Testis (tissue), 3 donors: ENCODE measurements around the gene BAIAP2. TPM values are rescaled to one million over a fixed set of nuclear protein-coding genes. Genes with fewer than 3 reads are reported as not detected.

Experiments used
- DNase-seq: peaks from one replicate; pipeline ENCODE4 v3.0.0-alpha.2; 2019
- H3K27ac ChIP-seq, 2 donors: fragments of 200-600 bp; sonication (generic); one replicate each; pipeline ENCODE4 v1.5.1; 2019
- H3K27me3 ChIP-seq: fragments of 200-600 bp; sonication (generic); one replicate; pipeline ENCODE4 v1.5.1; 2019
- H3K36me3 ChIP-seq: fragments of 200-600 bp; sonication (generic); one replicate; pipeline ENCODE4 v1.5.1; 2017; ENCODE audit warnings: low read depth; ENCODE audit errors: missing control alignments
- H3K4me1 ChIP-seq: fragments of 200-600 bp; sonication (generic); one replicate; pipeline ENCODE4 v1.5.1; 2019
- H3K4me3 ChIP-seq, 2 donors: fragments of 200-600 bp; sonication (generic); one replicate each; pipeline ENCODE4 v1.5.1; 2017 to 2019
- H3K9me3 ChIP-seq: fragments of 200-600 bp; sonication (generic); one replicate; pipeline ENCODE4 v1.5.1; 2017
- POLR2A ChIP-seq: fragments of 450-650 bp; IDR thresholded peaks from one replicate; pipeline ENCODE4 v1.6.1; 2017; ENCODE audit warnings: antibody characterized with exemption, mild to moderate bottlenecking, moderate library complexity
- WGBS, 2 donors: methylation state at CpG; one replicate each; pipeline ENCODE4 v1.1.5; 2018; 5-methylcytosine and 5-hydroxymethylcytosine counted together
- intact Hi-C: fragments of 100-400 bp; cut with DNase I; formaldehyde crosslinking; loops from one replicate; pipeline ENCODE4 v1.15.1; 2023; ENCODE audit warnings: low total_unique reads
- polyA plus RNA-seq: library from polyadenylated mRNA; stranded (reverse); fragments of 350-450 nt; fragmentation: Illumina TruSeq; extraction: RNeasy Lipid Tissue Mini Kit (QIAGEN cat#74804); gene quantifications from one replicate; pipeline ENCODE4 v1.2.3, GENCODE V29; 2014; ENCODE audit warnings: low read depth, low replicate concordance; ENCODE audit not compliant: insufficient read depth
- total RNA-seq, 2 donors: library from RNA; depleted of rRNA; stranded (reverse); fragments of >200 nt; gene quantifications; one replicate each; pipeline ENCODE4 v1.2.3, GENCODE V29; 2016
- TF ChIP-seq, protein P1 (sequence below), 3 experiments: fragments of 450-650 bp in 2 of 3; fragments of 200-600 bp in 1 of 3; sonication (generic) in 1 of 3; IDR thresholded peaks; one replicate each; pipeline ENCODE4 v1.5.1; 2016 to 2019; ENCODE audit warnings: antibody characterized with exemption in 3 of 3, mild to moderate bottlenecking in 2 of 3, moderate library complexity in 1 of 3

The BAIAP2 gene
- total and polyA plus RNA-seq, 3 donors from 2014 or later: 36.7 to 67.5 (median 67.3) TPM

DNA sequence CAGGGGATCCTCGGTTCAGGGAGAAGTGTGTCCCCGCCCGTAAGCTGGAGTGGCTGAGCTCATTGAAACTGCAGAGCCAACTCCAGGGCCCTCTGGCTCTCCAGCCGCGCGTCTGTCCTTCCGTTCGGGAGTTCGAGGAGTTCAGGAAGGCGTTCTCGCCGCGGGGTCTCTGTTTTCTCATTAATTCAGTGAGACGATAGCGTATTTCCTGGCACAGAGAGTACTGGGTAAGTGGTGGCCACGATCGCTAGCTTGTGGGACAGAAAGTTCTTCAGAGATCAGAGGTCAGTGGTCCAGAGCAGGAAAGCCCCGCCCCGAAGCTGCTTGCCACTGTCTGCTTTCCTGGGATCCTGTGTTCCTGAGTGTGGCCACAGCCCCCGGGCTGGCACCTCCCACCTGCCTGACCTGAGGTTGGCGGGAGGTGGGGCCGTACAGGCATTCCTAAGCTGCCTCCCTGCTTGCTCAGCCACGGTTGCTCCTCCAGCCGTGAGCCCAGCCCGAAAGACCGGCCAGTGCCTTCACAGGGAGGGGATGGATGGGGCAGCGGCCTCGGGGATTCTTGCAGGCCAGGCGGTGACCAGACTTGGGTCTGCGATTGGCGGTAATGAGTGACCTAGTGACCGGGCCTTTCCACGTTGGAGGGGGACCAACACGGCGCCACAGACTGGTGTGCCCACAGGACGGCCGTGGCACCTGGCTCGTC lies 8.9 kb downstream of the BAIAP2 start:
- H3K4me3 ChIP-seq: no peak overlapping the region
- peaks cover 40% of the 10 kb centered on the region for H3K4me1 ChIP-seq
- intact Hi-C loops: no loop called here
- no peaks in the 10 kb centered on the region for H3K36me3 ChIP-seq
- TF ChIP-seq, protein P1, sequence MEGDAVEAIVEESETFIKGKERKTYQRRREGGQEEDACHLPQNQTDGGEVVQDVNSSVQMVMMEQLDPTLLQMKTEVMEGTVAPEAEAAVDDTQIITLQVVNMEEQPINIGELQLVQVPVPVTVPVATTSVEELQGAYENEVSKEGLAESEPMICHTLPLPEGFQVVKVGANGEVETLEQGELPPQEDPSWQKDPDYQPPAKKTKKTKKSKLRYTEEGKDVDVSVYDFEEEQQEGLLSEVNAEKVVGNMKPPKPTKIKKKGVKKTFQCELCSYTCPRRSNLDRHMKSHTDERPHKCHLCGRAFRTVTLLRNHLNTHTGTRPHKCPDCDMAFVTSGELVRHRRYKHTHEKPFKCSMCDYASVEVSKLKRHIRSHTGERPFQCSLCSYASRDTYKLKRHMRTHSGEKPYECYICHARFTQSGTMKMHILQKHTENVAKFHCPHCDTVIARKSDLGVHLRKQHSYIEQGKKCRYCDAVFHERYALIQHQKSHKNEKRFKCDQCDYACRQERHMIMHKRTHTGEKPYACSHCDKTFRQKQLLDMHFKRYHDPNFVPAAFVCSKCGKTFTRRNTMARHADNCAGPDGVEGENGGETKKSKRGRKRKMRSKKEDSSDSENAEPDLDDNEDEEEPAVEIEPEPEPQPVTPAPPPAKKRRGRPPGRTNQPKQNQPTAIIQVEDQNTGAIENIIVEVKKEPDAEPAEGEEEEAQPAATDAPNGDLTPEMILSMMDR (IDR thresholded peaks at IDR 0.05): no peak
- no peak for TF ChIP-seq POLR2A
- H3K27ac ChIP-seq: peak overlapping the region in 1 of 2 donors; percentile 74
- no peaks in the 10 kb centered on the region for H3K9me3 ChIP-seq
- 35 to 49% methylated on average over 18 to 38 of the region's 38 CpGs for WGBS, 2 donors
- no peak for DNase-seq
- H3K27me3 ChIP-seq: no peaks in the 10 kb centered on the region

DNA sequence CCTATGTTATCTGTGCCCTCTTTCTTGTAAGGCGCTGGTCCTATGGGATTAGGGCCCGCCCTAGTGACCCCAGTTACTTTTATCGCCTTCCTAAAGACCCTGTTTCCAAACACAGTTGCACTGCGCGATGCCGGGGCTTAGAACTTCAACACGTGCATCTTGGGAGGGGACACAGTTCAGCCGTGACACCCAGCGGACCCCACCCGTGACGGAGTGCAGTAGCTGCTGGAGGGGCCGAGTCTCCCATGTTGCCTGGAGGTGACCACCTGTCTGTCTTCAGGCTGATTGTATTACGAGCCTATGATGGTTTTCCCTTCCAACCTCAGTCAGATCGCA lies 9.4 kb downstream of the BAIAP2 start:
- Histone ChIP-seq H3K9me3 (no peaks in the 10 kb centered on the region), H3K27me3 (no peaks in the 10 kb centered on the region), H3K4me3 (no peak overlapping the region), H3K4me1 (peaks cover 41% of the 10 kb centered on the region), H3K36me3 (no peaks in the 10 kb centered on the region), H3K27ac (peak overlapping the region in 1 of 2 donors; percentile 3)
- 53 to 54% methylated on average over 9 to 14 of the region's 14 CpGs for WGBS, 2 donors
- TF ChIP-seq POLR2A: no peak
- TF ChIP-seq, protein P1 (IDR thresholded peaks at IDR 0.05): no peak
- intact Hi-C loops: no loop called here
- DNase-seq: no peak

DNA sequence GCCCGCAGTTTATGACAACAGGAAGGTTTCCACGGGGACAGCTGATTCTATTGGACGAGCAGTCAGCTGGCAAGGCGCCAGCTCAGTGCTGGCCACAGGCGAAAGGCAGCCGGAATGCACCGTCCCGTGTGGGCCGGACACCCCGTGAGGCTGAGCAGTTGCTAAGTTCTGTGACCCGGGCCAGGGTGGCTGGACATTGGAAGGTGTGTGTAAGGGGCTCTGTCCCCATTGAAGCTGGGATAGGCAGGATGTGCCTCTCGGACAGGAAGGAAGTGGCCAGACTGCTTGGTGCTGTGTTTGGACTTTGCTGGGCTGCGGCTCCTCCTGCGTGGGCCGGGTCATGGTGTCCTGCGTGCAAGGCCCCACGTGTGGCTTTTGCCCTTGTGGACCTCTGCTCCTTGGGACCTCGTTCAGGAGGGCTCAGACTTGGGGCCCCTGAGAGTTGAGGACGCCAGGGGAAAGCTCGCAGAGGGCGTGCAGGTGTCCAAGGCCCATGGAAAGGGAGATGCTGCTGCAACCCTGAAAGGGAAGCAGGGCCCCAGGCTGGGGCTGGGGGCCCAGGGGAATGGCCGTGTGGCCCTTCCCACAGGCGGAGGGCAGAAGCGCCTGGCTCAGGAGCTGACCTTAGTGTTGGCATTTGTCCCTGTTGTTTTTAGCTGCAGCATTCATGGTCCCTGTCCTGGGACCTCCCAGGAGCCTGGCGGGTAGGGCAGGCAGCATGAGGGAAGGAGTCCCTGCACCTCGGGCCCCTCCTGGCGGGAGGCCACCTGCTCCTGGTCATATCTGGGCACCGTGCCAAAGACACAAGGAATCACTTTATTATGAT lies 10.0 kb downstream of the BAIAP2 start:
- no peak for TF ChIP-seq POLR2A
- TF ChIP-seq, protein P1 (IDR thresholded peaks at IDR 0.05): no peak
- no peaks in the 10 kb centered on the region for H3K36me3 ChIP-seq
- WGBS, 2 donors: 49 to 55% methylated on average over 4 to 28 of the region's 28 CpGs
- H3K27me3 ChIP-seq: no peaks in the 10 kb centered on the region
- peak; percentile 86 for DNase-seq
- peak overlapping the region in 1 of 2 donors; percentile 3 for H3K27ac ChIP-seq
- H3K4me1 ChIP-seq: peaks cover 46% of the 10 kb centered on the region
- H3K4me3 ChIP-seq: no peak overlapping the region
- intact Hi-C loops: no loop called here
- no peaks in the 10 kb centered on the region for H3K9me3 ChIP-seq

DNA sequence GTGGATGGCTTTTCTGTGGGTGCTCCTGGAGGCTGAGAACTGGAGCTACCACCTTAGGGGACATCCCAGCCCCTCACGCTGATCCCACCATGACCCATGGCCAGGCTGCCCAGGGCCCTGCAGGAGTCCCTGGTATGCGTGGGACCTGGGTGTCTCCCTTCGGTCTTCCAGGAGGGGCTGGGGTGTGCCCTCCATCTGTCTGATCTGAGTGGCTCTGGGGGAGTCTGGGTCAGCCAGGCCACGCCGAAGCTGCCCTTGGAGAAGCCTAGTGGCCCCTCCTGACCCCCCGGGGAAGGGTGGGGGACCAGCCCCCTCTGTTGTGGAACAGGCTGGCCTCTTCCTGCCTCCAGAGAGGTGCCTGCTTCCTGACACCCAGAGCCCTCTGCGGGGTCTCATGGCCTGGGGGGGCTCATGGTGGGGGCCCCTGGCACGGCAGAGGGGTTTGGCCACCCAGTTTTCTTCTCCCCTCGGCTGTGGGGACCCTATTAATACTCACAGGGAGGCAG lies 10.7 kb downstream of the BAIAP2 start:
- WGBS, 2 donors: 81% methylated on average over 8 of the region's 9 CpGs; no CpG with 5 or more reads in 1 of the 2 donors

More for the DNA sequence above, 10.7 kb downstream of the BAIAP2 start:
- TF ChIP-seq POLR2A: no peak
- TF ChIP-seq, protein P1 (IDR thresholded peaks at IDR 0.05): no peak
- no peaks in the 10 kb centered on the region for H3K9me3 ChIP-seq
- intact Hi-C loops: no loop called here
- DNase-seq: no peak
- no peaks in the 10 kb centered on the region for H3K27me3 ChIP-seq
- peaks cover 41% of the 10 kb centered on the region for H3K4me1 ChIP-seq
- no peaks in the 10 kb centered on the region for H3K36me3 ChIP-seq
- H3K27ac ChIP-seq: no peak overlapping the region
- H3K4me3 ChIP-seq: no peak overlapping the region
